Spleen (tissue), 7 donors: ENCODE results near the gene SLC43A1.

Experiments
- POLR2AphosphoS5 ChIP-seq, 3 donors: sonication (generic); formaldehyde crosslinking; IDR thresholded peaks; one replicate each; pipeline ENCODE4 v1.5.1; 2017; ENCODE audit warnings: antibody characterized with exemption in 3 of 3
- TF ChIP-seq, protein P1 (sequence below), 11 experiments: fragments of 200-600 bp in 7 of 11; fragments of 450-650 bp in 4 of 11; sonication (generic) in 4 of 11; IDR thresholded peaks in 8 of 11; conservative IDR thresholded peaks in 3 of 11; 1 replicate in 7 of 11; 2 replicates in 4 of 11; pipeline versions ENCODE4 v1.4.0 to v1.8.0; 2016 to 2021; ENCODE audit warnings: antibody characterized with exemption in 11 of 11, inconsistent platforms in 4 of 11, mild to moderate bottlenecking in 1 of 11
- donor health status: DM: no; HTN: no; CAD: no; lungs with moderate emphysema.
- donor health status: DM: no; HTN: no; CAD: no.
- donor health status: DM: no; HTN: no; CAD: no.

DNA sequence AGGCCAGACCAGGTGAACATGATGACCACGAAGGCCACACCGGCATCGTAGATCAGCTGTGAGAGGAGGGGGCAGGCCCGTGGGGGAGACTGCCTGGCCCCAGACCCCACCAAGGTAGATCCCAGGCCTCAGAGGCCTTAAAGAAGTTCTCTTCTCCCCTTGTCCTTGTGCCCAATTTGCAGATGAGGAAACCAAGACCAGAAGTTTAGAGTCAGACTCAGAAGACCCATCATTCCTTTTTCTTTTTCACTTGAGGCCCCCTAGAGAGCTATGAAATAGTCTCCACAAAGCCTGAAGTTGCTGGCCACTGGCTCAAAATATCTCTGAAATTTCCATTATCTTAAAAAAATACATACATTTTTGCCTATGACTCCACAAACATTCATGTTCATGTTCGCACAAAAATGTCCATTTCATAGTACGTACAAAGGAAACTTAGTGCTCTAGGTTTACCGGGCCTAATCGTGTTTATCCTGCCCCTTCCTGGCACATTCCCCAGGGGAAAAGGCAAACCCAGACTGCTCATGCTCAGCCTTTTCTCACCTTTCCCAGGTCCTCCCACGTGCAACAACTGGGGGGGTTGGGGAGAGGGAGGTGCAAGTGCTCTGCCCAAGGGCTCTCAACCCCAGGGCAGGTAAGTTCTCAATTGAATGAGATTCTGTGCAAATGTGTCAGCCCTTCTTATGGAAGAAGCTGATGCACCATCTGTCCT lies 19.2 kb downstream of the SLC43A1 start:
- TF ChIP-seq, protein P1, sequence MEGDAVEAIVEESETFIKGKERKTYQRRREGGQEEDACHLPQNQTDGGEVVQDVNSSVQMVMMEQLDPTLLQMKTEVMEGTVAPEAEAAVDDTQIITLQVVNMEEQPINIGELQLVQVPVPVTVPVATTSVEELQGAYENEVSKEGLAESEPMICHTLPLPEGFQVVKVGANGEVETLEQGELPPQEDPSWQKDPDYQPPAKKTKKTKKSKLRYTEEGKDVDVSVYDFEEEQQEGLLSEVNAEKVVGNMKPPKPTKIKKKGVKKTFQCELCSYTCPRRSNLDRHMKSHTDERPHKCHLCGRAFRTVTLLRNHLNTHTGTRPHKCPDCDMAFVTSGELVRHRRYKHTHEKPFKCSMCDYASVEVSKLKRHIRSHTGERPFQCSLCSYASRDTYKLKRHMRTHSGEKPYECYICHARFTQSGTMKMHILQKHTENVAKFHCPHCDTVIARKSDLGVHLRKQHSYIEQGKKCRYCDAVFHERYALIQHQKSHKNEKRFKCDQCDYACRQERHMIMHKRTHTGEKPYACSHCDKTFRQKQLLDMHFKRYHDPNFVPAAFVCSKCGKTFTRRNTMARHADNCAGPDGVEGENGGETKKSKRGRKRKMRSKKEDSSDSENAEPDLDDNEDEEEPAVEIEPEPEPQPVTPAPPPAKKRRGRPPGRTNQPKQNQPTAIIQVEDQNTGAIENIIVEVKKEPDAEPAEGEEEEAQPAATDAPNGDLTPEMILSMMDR (IDR thresholded peaks at IDR 0.05 in 8 of 11, conservative IDR thresholded peaks at IDR 0.05 in 3 of 11) = no peak
- no peak for TF ChIP-seq POLR2AphosphoS5 (IDR thresholded peaks at IDR 0.05)
